22Rv1 (cell line): Measurements from ENCODE around the gene ZNF837.

ENCODE experiments used
- ZFX ChIP-seq: fragments of 450-650 bp; IDR thresholded peaks from 2 replicates; pipeline ENCODE4 v1.6.1; 2017; ENCODE audit warnings: antibody characterized with exemption, borderline replicate concordance
- TF ChIP-seq, protein P1 (sequence below): fragments of 450-650 bp; IDR thresholded peaks from 2 replicates; pipeline ENCODE4 v1.5.1; 2017; ENCODE audit warnings: mild to moderate bottlenecking

DNA sequence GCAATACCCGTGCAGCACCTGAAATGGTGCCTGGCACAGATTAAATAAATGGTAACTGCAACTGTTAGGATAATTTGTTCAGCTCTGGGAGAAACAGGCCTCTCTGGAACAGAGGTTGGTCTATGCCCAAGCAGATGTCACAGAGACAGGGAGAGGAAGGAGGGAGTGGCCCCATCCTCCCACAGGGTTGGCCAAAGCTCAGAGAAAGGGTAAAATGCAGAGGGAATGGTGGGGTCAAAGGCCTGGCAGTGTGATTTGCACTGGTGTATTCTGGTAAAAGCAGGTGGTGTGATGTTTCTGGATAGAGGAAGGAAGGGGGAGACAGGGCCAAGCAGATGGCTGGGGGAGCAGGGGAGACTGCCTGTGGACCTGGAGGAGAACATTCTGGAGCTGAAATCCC is 44.6 kb downstream of the ZNF837 start:
- TF ChIP-seq, protein P1, sequence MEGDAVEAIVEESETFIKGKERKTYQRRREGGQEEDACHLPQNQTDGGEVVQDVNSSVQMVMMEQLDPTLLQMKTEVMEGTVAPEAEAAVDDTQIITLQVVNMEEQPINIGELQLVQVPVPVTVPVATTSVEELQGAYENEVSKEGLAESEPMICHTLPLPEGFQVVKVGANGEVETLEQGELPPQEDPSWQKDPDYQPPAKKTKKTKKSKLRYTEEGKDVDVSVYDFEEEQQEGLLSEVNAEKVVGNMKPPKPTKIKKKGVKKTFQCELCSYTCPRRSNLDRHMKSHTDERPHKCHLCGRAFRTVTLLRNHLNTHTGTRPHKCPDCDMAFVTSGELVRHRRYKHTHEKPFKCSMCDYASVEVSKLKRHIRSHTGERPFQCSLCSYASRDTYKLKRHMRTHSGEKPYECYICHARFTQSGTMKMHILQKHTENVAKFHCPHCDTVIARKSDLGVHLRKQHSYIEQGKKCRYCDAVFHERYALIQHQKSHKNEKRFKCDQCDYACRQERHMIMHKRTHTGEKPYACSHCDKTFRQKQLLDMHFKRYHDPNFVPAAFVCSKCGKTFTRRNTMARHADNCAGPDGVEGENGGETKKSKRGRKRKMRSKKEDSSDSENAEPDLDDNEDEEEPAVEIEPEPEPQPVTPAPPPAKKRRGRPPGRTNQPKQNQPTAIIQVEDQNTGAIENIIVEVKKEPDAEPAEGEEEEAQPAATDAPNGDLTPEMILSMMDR, result no peak
- no peak for TF ChIP-seq ZFX
